HG02610 (cell line): ENCODE data around the gene KLHL14.
"Not testable (repeated sequence)": the region's sequence is repeated elsewhere in the genome, so short reads cannot be mapped to it uniquely, and the experiment has no call there.

Source experiments
- ATAC-seq: cut with Tn5 transposase; IDR thresholded peaks from one replicate; pipeline ENCODE4 v1.9.1; 2021; ENCODE audit warnings: mild to moderate bottlenecking, moderate library complexity; ENCODE audit not compliant: unreplicated experiment

KLHL14 gene

DNA sequence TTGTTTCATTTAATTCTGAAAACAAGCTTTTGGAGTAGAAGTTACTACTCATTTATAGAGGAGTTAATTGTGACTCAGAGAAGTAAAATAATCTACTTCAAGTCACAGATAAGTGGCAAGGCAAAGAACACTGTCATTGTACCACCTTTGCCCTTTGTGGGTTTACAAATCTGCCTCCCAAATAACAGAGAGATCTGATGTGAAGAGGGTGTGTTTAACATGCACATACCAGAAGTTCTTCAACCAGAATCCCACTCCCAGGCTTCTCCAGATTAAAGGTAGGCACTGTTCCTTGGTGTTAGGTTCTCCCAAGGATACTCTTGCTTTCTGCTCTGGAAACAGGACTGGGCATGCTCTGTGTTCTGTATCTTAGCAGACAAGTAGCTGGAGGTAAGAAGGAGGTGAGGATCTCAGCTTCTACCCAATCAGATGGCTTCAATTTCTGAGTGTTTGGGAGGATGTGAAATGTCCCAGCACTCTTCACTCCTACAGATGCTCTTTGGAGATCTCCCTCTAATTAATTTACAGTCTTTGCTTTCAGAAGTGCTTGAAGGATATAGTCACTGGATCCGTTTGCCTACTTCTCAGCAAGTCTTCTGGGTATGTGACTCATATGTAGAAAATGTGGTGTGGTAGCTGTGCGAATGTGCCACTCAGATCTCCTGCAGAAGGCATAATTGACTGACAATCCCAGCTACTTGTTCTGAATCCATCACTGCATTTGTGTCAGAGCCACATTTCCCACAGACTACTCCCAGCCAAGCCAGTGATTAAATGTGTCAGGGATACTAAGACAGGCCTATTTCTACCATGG is 111.1 kb downstream of the KLHL14 start:
- no peak for ATAC-seq

DNA sequence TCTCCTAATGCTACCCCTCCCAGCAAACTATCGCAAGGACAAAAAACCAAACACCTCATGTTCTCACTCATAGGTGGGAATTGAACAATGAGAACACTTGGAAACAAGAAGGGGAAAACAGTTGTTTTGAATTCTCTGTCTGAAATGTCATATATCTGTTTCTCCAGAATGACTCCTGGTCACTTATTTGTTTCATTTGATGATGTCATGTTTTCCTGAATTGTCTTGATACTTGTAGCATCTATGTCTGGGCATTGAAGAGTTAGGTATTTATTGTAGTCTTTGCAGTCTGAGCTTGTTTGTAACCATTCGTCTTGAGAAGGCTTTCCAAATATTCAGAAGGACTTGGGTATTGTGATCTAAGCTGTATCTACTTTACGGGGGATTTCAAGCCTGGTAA is 118.3 kb downstream of the KLHL14 start:
- not testable (repeated sequence) for ATAC-seq

DNA sequence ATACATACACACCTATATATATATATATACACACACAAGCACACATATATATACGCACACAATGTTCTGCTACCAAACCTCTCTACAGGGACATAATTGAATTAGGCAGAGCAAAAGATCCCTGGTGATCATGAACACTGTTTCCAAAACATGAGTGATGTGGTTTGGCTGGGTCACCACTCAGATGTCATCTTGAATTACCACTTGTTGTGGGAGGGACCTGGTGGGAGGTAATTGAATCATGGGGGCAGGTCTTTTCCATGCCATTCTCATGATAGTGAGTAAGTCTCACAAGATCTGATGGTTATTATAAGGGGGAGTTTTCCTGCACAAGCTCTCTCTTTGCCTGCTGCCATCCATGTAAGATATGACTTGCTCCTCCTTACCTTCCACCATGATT is 135.2 kb downstream of the KLHL14 start:
- ATAC-seq = not testable (repeated sequence)

DNA sequence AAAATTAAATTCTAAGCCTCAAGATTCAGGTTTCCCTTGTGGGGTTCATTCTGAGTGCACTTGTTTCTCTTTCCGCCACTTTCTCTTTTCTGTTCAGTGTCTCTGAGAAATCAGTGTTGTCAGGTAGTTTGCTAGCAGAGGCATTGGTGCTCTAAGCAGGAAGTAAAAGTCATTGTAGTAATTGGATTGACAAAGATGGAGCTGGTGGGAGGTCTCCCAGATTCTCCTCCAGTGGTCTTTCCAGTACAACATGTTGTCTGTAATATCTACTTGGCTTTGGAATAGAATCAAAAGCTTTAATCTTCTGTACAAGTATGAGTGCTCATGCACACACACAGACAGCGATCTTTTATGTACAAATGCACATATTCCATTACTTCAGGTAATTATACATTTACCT is 135.6 kb downstream of the KLHL14 start:
- ATAC-seq = no peak

- no peak for ATAC-seq
Measured at GRCh38 chr18:32634876-32635431, 137.9 kb downstream of the KLHL14 start.

DNA sequence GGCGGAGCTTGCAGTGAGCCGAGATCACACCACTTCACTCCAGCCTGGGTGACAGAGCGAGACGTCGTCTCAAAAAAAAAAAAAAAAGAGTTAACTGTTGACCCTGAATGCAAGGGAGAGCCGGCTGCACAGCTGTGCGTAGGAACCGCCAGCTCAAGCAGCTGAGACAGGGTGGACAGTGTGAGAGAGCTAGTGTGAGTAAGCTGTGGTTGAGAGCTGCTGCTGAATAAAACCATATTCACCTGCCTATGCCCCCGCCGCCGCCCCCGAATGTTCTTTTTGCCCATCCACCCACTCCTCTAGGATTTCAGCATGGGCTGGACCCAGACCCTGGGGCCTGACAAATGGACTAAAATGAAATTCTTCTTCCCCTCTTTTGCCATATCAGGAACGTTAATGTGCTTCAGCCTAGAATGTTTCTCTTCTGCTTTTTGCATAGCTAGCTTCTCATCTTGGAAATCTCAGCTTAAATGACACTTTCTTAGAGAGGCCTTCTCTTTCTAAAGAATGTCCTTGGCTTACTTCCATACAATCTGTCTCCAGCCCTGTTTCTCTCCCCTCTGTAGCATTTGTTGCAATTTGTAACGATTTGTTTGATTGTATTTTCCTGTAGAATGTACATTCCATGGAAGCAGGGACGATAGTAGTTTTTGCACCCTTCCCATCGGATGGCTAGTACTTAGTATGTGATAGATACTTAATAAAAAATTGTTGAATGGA is 142.7 kb downstream of the KLHL14 start:
- no peak for ATAC-seq

GRCh38 chr18:32629292-32629691 is 143.5 kb downstream of the KLHL14 start:
- no peak for ATAC-seq

GRCh38 chr18:32624182-32624723 is 148.6 kb downstream of the KLHL14 start:
- no peak for ATAC-seq

DNA sequence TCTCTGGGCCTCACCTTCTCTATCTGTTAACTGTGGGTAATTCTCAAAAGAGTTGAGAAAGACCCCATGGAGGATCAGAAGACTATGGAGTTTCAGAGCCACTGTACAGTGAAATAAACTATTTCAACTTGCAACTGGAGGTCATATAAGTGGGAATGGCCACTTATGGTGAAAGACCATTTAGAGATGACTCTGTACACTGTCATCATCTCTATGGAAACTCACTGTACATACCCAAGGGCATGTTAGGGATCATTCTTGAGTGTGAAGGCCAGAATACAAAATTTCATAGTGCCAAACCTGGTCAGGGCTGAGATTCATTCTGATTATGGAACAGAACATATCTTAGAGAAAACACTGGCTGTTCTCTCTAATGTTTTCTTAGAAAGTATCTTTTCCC is 149.3 kb downstream of the KLHL14 start:
- no peak for ATAC-seq
